SK-N-SH (cell line): Measurements from ENCODE around the gene ZBTB17.

Source experiments
- CTCF ChIP-seq: fragments of 200-600 bp; sonication (generic); IDR thresholded peaks from 2 replicates; pipeline ENCODE4 v1.6.1; 2017; ENCODE audit warnings: antibody characterized with exemption, mild to moderate bottlenecking, moderate library complexity
- EZH2phosphoT487 ChIP-seq: fragments of 200-600 bp; sonication (generic); IDR thresholded peaks from 2 replicates; pipeline ENCODE4 v1.6.1; 2017; ENCODE audit warnings: low read depth, mixed run types, mild to moderate bottlenecking, antibody characterized with exemption, moderate library complexity, borderline replicate concordance
- RFX5 ChIP-seq: IDR thresholded peaks from 2 replicates; pipeline ENCODE4 v1.6.1; 2012; ENCODE audit warnings: mild to moderate bottlenecking, improper control_type of control experiment, low read length
- SMC3 ChIP-seq: IDR thresholded peaks from 2 replicates; pipeline ENCODE4 v1.6.1; 2012; ENCODE audit warnings: low read depth, low read length, improper control_type of control experiment
- USF2 ChIP-seq: fragments of 150-350 bp; IDR thresholded peaks from 2 replicates; pipeline ENCODE4 v1.6.1; 2017; ENCODE audit warnings: antibody characterized with exemption, low read length, low read depth, borderline replicate concordance

GRCh38 chr1:15963363-15963967 is 12.4 kb downstream of the ZBTB17 start:
- no peak for TF ChIP-seq USF2
- no peak for TF ChIP-seq RFX5
- no peak for TF ChIP-seq SMC3
- no peak for TF ChIP-seq CTCF
- TF ChIP-seq EZH2phosphoT487: no peak
